Natural killer cell (primary cell): ENCODE results near the gene CCL18. TPM values are rescaled to one million over a fixed set of nuclear protein-coding genes. Genes with fewer than 3 reads are reported as not detected.
"Not testable (repeated sequence)": the region's sequence is repeated elsewhere in the genome, so short reads cannot be mapped to it uniquely, and the experiment has no call there.

ENCODE experiments used
- ATAC-seq, 3 donors: fragments of 150-1000 bp in 2 of 3; fragments of 200-7000 bp in 1 of 3; cut with Tn5 transposase; 1 replicate in 1 of 3; 2 replicates in 2 of 3; pipeline ENCODE4 v1.10.0; 2021; ENCODE audit warnings: mild to moderate bottlenecking in 2 of 3, moderate library complexity in 2 of 3
- DNase-seq, 2 donors: peaks; one replicate each; pipeline versions ENCODE4 v3.0.0 to v3.0.0-alpha.2; 2013 to 2021; ENCODE audit warnings: mixed read lengths in 1 of 2
- H3K27ac ChIP-seq: one replicate; pipeline ENCODE4 v1.5.1; 2013; ENCODE audit warnings: mild to moderate bottlenecking, low read length
- H3K27me3 ChIP-seq: one replicate; pipeline ENCODE4 v1.6.1; 2013; ENCODE audit warnings: low read length; ENCODE audit not compliant: control insufficient read depth, insufficient read depth
- H3K36me3 ChIP-seq: one replicate; pipeline ENCODE4 v1.6.1; 2013; ENCODE audit warnings: low read length; ENCODE audit not compliant: control insufficient read depth, insufficient read depth
- H3K4me1 ChIP-seq: one replicate; pipeline ENCODE4 v1.6.1; 2013; ENCODE audit warnings: low read length; ENCODE audit not compliant: control insufficient read depth, insufficient read depth
- H3K4me3 ChIP-seq: one replicate; pipeline ENCODE4 v1.5.1; 2013; ENCODE audit warnings: low read length
- H3K9me3 ChIP-seq: one replicate; pipeline ENCODE4 v1.6.1; 2013; ENCODE audit warnings: low read length; ENCODE audit not compliant: control insufficient read depth, insufficient read depth
- H3K27ac Mint-ChIP-seq, 2 donors: one replicate each; pipeline ENCODE4 v1.8.0; 2022; ENCODE audit warnings: mild to moderate bottlenecking in 2 of 2, mixed read lengths in 2 of 2, moderate library complexity in 1 of 2
- H3K27me3 Mint-ChIP-seq, 2 donors: one replicate each; pipeline ENCODE4 v1.8.0; 2022; ENCODE audit warnings: low read depth in 2 of 2, mixed read lengths in 2 of 2
- H3K36me3 Mint-ChIP-seq: one replicate; pipeline ENCODE4 v1.8.0; 2022; ENCODE audit warnings: mixed read lengths
- H3K4me1 Mint-ChIP-seq, 2 donors: one replicate each; pipeline ENCODE4 v1.8.0; 2022; ENCODE audit warnings: mixed read lengths in 2 of 2
- H3K4me3 Mint-ChIP-seq: one replicate; pipeline ENCODE4 v1.8.0; 2022; ENCODE audit warnings: mild to moderate bottlenecking, moderate library complexity, mixed read lengths
- H3K9me3 Mint-ChIP-seq, 2 donors: one replicate each; pipeline ENCODE4 v1.8.0; 2022; ENCODE audit warnings: mixed read lengths in 2 of 2
- WGBS: methylation state at CpG from one replicate; pipeline ENCODE4 v1.1.7; 2013; ENCODE audit warnings: missing lambda C conversion rate; ENCODE audit not compliant: insufficient coverage; 5-methylcytosine and 5-hydroxymethylcytosine counted together
- intact Hi-C: fragments of 100-400 bp; cut with micrococcal nuclease; formaldehyde crosslinking; loops from one replicate; pipeline ENCODE4 v1.14.2; 2022
- total RNA-seq, 4 donors: library from RNA; stranded (reverse); fragments of 120-200 nt in 1 of 4; gene quantifications; one replicate each; pipeline versions ENCODE4 v1.2.3 to v1.2.4, GENCODE V29; 2013 to 2022
- TF ChIP-seq, protein P1 (sequence below): fragments of 200-600 bp; IDR thresholded peaks from one replicate; pipeline ENCODE4 v1.8.0; 2022; ENCODE audit warnings: antibody characterized with exemption

CCL18 gene
- total RNA-seq, 3 donors from 2014 or later (not counting 1 experiment from before 2014, with no cell fraction given): 0.54 to 0.55 TPM; not detected in 1

DNA sequence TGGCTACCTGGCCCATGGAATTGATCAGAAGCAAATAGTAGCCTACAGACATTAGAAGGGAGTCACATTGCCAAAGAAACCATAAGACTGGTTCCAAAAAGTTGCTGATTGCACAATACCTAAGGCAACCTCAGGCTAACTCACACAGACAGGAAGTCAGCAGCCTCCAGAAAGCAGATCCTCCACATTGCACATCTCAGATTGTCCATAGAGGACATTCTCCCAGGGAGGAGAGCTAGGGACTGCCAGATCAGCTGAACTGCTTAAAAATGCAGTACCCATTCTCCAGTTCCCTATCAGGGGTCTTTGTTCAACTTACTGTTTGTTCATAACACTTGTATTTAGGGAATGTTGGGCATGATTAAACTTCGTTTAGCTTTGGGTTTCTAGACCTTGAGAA lies 21.7 kb downstream of the CCL18 start:
- peak in 1 of 3 donors; percentile 4 for ATAC-seq
- DNase-seq: peak in 1 of 2 donors; percentile 46
- Histone ChIP-seq H3K36me3 (no peaks in the 10 kb centered on the region), H3K9me3 (no peaks in the 10 kb centered on the region), H3K27me3 (no peaks in the 10 kb centered on the region), H3K4me3 (no peak overlapping the region), H3K27ac (peak overlapping the region; percentile 85), H3K4me1 (peaks cover 76% of the 10 kb centered on the region)
- peaks cover 0 to 2% of the 10 kb centered on the region in 2 donors for H3K9me3 Mint-ChIP-seq
- intact Hi-C loops: loop anchor here (5.0 to 10.0 kb wide), 2 partner anchors 193 to 841 kb away; partner anchors contain the start of gene SLFN5
- H3K36me3 Mint-ChIP-seq: no peaks in the 10 kb centered on the region
- peaks cover 96 to 99% of the 10 kb centered on the region in 2 donors for H3K4me1 Mint-ChIP-seq
- peak overlapping the region; percentile 100 for H3K27ac Mint-ChIP-seq
- peaks cover 0 to 2% of the 10 kb centered on the region in 2 donors for H3K27me3 Mint-ChIP-seq
- peak overlapping the region; percentile 75 for H3K4me3 Mint-ChIP-seq
- TF ChIP-seq, protein P1, sequence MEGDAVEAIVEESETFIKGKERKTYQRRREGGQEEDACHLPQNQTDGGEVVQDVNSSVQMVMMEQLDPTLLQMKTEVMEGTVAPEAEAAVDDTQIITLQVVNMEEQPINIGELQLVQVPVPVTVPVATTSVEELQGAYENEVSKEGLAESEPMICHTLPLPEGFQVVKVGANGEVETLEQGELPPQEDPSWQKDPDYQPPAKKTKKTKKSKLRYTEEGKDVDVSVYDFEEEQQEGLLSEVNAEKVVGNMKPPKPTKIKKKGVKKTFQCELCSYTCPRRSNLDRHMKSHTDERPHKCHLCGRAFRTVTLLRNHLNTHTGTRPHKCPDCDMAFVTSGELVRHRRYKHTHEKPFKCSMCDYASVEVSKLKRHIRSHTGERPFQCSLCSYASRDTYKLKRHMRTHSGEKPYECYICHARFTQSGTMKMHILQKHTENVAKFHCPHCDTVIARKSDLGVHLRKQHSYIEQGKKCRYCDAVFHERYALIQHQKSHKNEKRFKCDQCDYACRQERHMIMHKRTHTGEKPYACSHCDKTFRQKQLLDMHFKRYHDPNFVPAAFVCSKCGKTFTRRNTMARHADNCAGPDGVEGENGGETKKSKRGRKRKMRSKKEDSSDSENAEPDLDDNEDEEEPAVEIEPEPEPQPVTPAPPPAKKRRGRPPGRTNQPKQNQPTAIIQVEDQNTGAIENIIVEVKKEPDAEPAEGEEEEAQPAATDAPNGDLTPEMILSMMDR: no peak
- 23% methylated on average over 1 of the region's 1 CpG for WGBS

DNA sequence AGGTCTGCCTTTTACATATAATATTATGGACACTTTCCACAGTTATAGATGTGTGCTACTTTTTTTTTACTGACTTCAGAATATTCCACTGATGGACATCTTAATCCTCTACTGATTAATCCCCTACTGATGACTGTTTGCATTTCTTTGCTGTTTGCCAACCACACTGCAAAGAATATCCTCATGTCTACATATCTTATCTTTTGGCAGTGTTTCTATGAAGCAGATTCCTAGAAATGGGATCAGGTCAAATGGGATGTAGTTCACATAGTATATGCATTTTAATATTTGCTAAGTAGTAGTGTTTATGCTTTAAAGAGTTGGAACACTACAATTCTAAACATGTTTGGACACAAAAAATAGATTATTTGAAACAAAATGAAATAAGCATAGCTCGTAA lies 22.7 kb downstream of the CCL18 start:
- Mint-ChIP-seq H3K4me1 (peaks cover 91 to 97% of the 10 kb centered on the region in 2 donors), H3K4me3 (peak overlapping the region; percentile 59), H3K9me3 (peaks cover 0 to 2% of the 10 kb centered on the region in 2 donors), H3K27me3 (peaks cover 0 to 2% of the 10 kb centered on the region in 2 donors), H3K27ac (peak overlapping the region; percentile 100), H3K36me3 (no peaks in the 10 kb centered on the region)
- ATAC-seq (no peak), DNase-seq (no peak)
- TF ChIP-seq, protein P1: no peak
- no peaks in the 10 kb centered on the region for H3K36me3 ChIP-seq
- WGBS: no CpG with 5 or more reads among the region's 1 CpG
- intact Hi-C loops: loop anchor here (5.0 to 10.0 kb wide), 2 partner anchors 194 to 842 kb away; partner anchors contain the start of gene SLFN5
- no peak overlapping the region for H3K27ac ChIP-seq
- H3K4me1 ChIP-seq: peaks cover 70% of the 10 kb centered on the region
- no peaks in the 10 kb centered on the region for H3K27me3 ChIP-seq
- H3K4me3 ChIP-seq: no peak overlapping the region
- no peaks in the 10 kb centered on the region for H3K9me3 ChIP-seq

DNA sequence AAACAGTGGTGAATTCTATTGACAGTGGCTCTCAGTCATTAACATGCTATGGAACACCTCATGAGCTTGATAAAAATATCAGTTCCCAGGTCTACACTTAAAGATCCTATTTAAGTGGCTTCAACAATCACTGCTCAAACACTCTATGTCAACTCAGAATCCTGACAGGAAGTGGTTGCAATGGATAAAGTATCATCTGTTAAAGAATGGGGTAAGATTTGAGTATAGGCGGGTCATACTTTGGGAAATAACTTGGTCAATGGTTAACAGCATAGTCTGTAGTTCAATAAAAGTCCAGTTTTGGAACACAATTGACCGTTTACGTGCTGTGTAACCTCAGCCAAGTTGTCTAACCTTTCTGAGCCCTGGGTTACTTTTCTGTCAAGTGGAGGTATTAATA lies 23.4 kb downstream of the CCL18 start:
- peaks cover 69% of the 10 kb centered on the region for H3K4me1 ChIP-seq
- H3K27ac Mint-ChIP-seq: peak overlapping the region; percentile 100
- H3K27me3 ChIP-seq, DNase-seq, ATAC-seq, H3K9me3 Mint-ChIP-seq, H3K27ac ChIP-seq, H3K27me3 Mint-ChIP-seq, H3K36me3 Mint-ChIP-seq, H3K4me3 ChIP-seq, H3K9me3 ChIP-seq, H3K36me3 ChIP-seq: not testable (repeated sequence)
- WGBS: no CpG with 5 or more reads among the region's 3 CpGs
- H3K4me1 Mint-ChIP-seq: peaks cover 91 to 95% of the 10 kb centered on the region in 2 donors
- peak overlapping the region; percentile 59 for H3K4me3 Mint-ChIP-seq
- intact Hi-C loops: loop anchor here (5.0 to 10.0 kb wide), 2 partner anchors 195 to 843 kb away; partner anchors contain the start of gene SLFN5

DNA sequence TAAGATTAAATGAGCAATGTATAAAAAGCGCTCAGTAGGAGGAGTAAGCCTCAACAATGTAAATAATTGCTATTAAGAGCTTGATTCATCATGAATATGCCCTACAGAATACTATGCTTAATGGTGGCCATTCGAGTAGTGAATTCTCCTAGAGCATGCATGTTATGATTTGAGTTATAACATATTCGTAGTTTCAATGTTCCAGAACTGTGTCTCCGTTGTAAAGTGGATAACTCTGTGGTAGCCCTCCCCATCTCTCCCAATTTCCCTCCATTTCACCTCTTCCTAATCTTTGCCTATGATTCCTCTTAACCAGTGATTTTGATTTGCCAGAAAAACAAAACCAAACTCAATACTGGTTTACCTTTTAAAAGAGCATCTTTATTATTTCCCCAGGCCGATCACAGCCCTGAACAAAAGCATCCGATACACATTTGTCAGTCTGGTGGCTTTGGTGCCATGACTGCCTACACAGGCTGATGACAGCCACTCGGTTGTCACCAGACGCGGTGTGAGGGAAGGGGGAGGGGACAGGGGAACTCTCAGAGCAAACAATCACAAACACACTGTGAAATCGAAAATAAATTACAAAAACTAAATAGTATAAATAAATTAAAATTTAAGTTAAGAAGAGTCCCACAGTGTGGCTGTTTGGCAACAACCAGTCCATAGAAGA lies 24.0 kb downstream of the CCL18 start:
- H3K27me3 Mint-ChIP-seq, H3K36me3 Mint-ChIP-seq, H3K9me3 ChIP-seq, H3K27me3 ChIP-seq, H3K9me3 Mint-ChIP-seq, H3K36me3 ChIP-seq: not testable (repeated sequence)
- H3K4me3 ChIP-seq: peak overlapping the region; percentile 33
- peak; percentile 31 to 63 (median 38) for ATAC-seq
- DNase-seq: peak in 1 of 2 donors; percentile 56
- peak overlapping the region; percentile 100 for H3K27ac Mint-ChIP-seq
- H3K4me3 Mint-ChIP-seq: peak overlapping the region; percentile 91
- peaks cover 64% of the 10 kb centered on the region for H3K4me1 ChIP-seq
- intact Hi-C loops: loop anchor here (2.0 to 10.0 kb wide), 3 partner anchors 101 to 843 kb away; partner anchors contain the start of gene SLFN5
- peak overlapping the region; percentile 87 for H3K27ac ChIP-seq
- 95% methylated on average over 3 of the region's 10 CpGs for whole genome bisulfite sequencing
- peaks cover 91 to 94% of the 10 kb centered on the region in 2 donors for H3K4me1 Mint-ChIP-seq
